H1 (cell line): ENCODE results near the gene ABCC10. TPM values are rescaled to one million over a fixed set of nuclear protein-coding genes. Genes with fewer than 3 reads are reported as not detected.

Source experiments
- CHD7 ChIP-seq: fragments of 300-600 bp; sonication (generic); IDR thresholded peaks from 2 replicates; pipeline ENCODE4 v1.7.1; 2012; ENCODE audit warnings: low read length, moderate library complexity, mild to moderate bottlenecking, inconsistent platforms; ENCODE audit not compliant: insufficient replicate concordance
- E2F6 ChIP-seq: IDR thresholded peaks from 2 replicates; pipeline ENCODE4 v1.6.1; 2012; ENCODE audit warnings: inconsistent platforms
- MAFK ChIP-seq: IDR thresholded peaks from 2 replicates; pipeline ENCODE4 v1.6.1; 2012; ENCODE audit warnings: low read depth, mild to moderate bottlenecking, improper control_type of control experiment, low read length
- MAX ChIP-seq: IDR thresholded peaks from 2 replicates; pipeline ENCODE4 v1.6.1; 2012; ENCODE audit warnings: inconsistent platforms
- POU5F1 ChIP-seq: IDR thresholded peaks from 2 replicates; pipeline ENCODE4 v1.6.1; 2011; ENCODE audit warnings: low read depth, mild to moderate bottlenecking, low read length, moderate library complexity
- SIX5 ChIP-seq: IDR thresholded peaks from 2 replicates; pipeline ENCODE4 v1.6.1; 2011; ENCODE audit warnings: mild to moderate bottlenecking, low read depth, low read length
- TAF1 ChIP-seq: IDR thresholded peaks from 2 replicates; pipeline ENCODE4 v1.6.1; 2011; ENCODE audit warnings: mild to moderate bottlenecking, low read depth, low read length
- TBP ChIP-seq: IDR thresholded peaks from 2 replicates; pipeline ENCODE4 v1.6.1; 2011; ENCODE audit warnings: low read depth, low read length, improper control_type of control experiment
- TEAD4 ChIP-seq: IDR thresholded peaks from 2 replicates; pipeline ENCODE4 v1.6.1; 2012; ENCODE audit warnings: low read depth, low read length, inconsistent platforms, mixed read lengths
- YY1 ChIP-seq: IDR thresholded peaks from 2 replicates; pipeline ENCODE4 v1.6.1; 2011; ENCODE audit warnings: low read depth, mild to moderate bottlenecking, low read length
- polyA plus RNA-seq, 7 experiments: library from polyadenylated mRNA; depleted of rRNA in 3 of 7; stranded (reverse) in 5 of 7; unstranded in 2 of 7; fragments of >200 nt in 5 of 7; fragments of 200-250 nt in 2 of 7; gene quantifications; 1 replicate in 5 of 7; 2 replicates in 1 of 7; 4 replicates in 1 of 7; pipeline versions ENCODE4 v1.2.1 to v1.2.3, GENCODE V29; 2011 to 2013; ENCODE audit warnings: missing spikeins in 2 of 7, mixed read lengths in 2 of 7
- total RNA-seq: library from RNA; stranded (reverse); fragmentation: NEBNext Ultra II Directional; extraction: Animal tissue kit (Norgen Biotek cat#: 25700); gene quantifications from 2 replicates; pipeline ENCODE4 v1.2.1, GENCODE V29; 2021

ABCC10 gene
- total and polyA plus RNA-seq, 2 of the 8 experiments (the other 6 are each of a cell fraction or from before 2014, with no cell fraction given): 15.5 to 24.6 TPM

- TF ChIP-seq CHD7 (no peak), TAF1 (no peak), MAX (no peak), E2F6 (no peak), MAFK (no peak), YY1 (no peak), TEAD4 (no peak), POU5F1 (no peak), TBP (no peak), SIX5 (no peak)
Measured at GRCh38 chr6:43489277-43490072, 62.1 kb downstream of the ABCC10 start (continued).
